SK-N-SH treated with all-trans-retinoic acid at 6 μM for 48 hours (cell line): ENCODE data around the gene ARRDC1.

Experiments used
- ARNTL ChIP-seq: fragments of 450-650 bp; formaldehyde crosslinking; IDR thresholded peaks from 2 replicates; pipeline ENCODE4 v1.5.0; 2020; ENCODE audit warnings: low read depth, mild to moderate bottlenecking, moderate library complexity, borderline replicate concordance
- BACH2 ChIP-seq: fragments of 250-450 bp; sonication (Bioruptor Pico); IDR thresholded peaks from 2 replicates; pipeline ENCODE4 v1.9.0; 2021; ENCODE audit warnings: mild to moderate bottlenecking, borderline replicate concordance
- CREB5 ChIP-seq: fragments of 250-450 bp; sonication (Bioruptor Pico); IDR thresholded peaks from 2 replicates; pipeline ENCODE4 v1.5.1; 2020; ENCODE audit warnings: low read depth, mild to moderate bottlenecking, moderate library complexity
- GLIS3 ChIP-seq: fragments of 250-450 bp; sonication (Bioruptor Pico); IDR thresholded peaks from 2 replicates; pipeline ENCODE4 v1.5.0; 2020; ENCODE audit warnings: mild to moderate bottlenecking, moderate library complexity
- OSR1 ChIP-seq: fragments of 250-450 bp; sonication (Bioruptor Pico); IDR thresholded peaks from 2 replicates; pipeline ENCODE4 v1.8.0; 2022; ENCODE audit warnings: moderate library complexity, mild to moderate bottlenecking, inconsistent platforms
- RARB ChIP-seq: fragments of 250-450 bp; sonication (Bioruptor Pico); IDR thresholded peaks from 2 replicates; pipeline ENCODE4 v1.8.0; 2021; ENCODE audit warnings: mild to moderate bottlenecking, moderate library complexity
- ZC3H10 ChIP-seq: fragments of 250-450 bp; sonication (Bioruptor Pico); IDR thresholded peaks from 2 replicates; pipeline ENCODE4 v1.5.1; 2021; ENCODE audit warnings: mild to moderate bottlenecking, moderate library complexity
- ZNF70 ChIP-seq: fragments of 450-650 bp; formaldehyde crosslinking; IDR thresholded peaks from 2 replicates; pipeline ENCODE4 v1.5.0; 2020; ENCODE audit warnings: mild to moderate bottlenecking, moderate library complexity
- ZNF8 ChIP-seq: fragments of 450-650 bp; formaldehyde crosslinking; IDR thresholded peaks from 2 replicates; pipeline ENCODE4 v1.5.0; 2020; ENCODE audit warnings: mild to moderate bottlenecking, moderate library complexity

- TF ChIP-seq ZC3H10 (CRISPR knock-in tag) (no peak), BACH2 (CRISPR knock-in tag) (no peak), CREB5 (CRISPR knock-in tag) (no peak), ARNTL (no peak), RARB (CRISPR knock-in tag) (no peak), ZNF70 (CRISPR knock-in tag) (no peak), GLIS3 (CRISPR knock-in tag) (no peak), OSR1 (CRISPR knock-in tag) (no peak), ZNF8 (CRISPR knock-in tag) (no peak)
Observed at GRCh38 chr9:137569609-137570203, 35.8 kb upstream of the ARRDC1 start.
